ENCODE measurements around the gene TRIM15.

TRIM15 gene

DNA sequence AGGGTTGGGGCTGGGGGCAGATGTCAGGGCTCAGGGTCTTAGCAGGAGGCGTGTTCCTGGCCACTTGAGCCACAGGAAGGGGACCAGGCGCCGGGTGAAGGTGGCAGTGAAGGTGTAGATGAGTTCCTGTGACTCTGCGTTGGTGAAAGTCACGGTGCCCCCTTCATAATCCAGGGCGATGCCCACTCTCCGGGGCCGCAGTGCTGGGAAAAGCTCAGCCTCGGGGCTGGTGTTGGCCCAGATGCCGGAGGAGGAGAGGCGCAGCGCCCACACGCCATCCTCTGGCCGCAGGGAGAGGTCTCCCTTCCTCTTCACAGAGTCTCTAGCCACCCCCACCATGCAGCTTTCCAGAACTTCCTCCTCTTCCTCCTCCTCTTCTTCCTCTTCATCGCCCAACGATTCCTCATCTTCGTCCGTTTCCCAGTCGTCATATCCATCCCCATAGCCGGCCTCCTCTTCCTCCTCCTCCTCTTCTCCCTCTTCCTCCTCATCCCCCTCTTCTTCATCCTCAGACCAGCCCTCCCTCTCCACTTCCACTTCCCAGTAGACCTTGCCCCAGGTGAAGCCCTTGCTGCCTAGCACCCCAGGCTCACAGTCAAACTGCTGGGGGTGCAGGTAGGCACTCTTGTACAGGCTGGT lies 22.6 kb downstream of the TRIM15 start:
- Histone ChIP-seq H3K27me3 (ENCODE audit: control insufficient read depth in 3 of 3, insufficient read depth in 3 of 3, low read depth in 1 of 3, low read length in 3 of 3) (no peaks in the 10 kb centered on the region), H3K79me1 (ENCODE audit: low read depth, low read length) (no peaks in the 10 kb centered on the region), H3K23ac (ENCODE audit: low read depth, low read length, poor library complexity) (no peak overlapping the region), H2AK5ac (ENCODE audit: low read depth, low read length) (no peak overlapping the region), H4K91ac (ENCODE audit: low read depth, low read length, poor library complexity) (no peak overlapping the region), H3K14ac (ENCODE audit: low read length) (no peak overlapping the region), H3K36me3 (replicated peaks in 1 of 2; ENCODE audit: control insufficient read depth in 2 of 2, insufficient read depth in 2 of 2, low read length in 2 of 2) (peaks cover 16 to 60% of the 10 kb centered on the region in 2 donors), H2BK12ac (ENCODE audit: low read length) (no peak overlapping the region), H2BK120ac (ENCODE audit: low read depth, low read length) (no peak overlapping the region), H3K9me3 (replicated peaks in 1 of 2; ENCODE audit: control insufficient read depth in 2 of 2, insufficient read depth in 1 of 2, low read depth in 1 of 2, low read length in 2 of 2) (peaks cover 0 to 7% of the 10 kb centered on the region in 2 donors), H3K18ac (ENCODE audit: low read length) (no peak overlapping the region), H3K27ac (replicated peaks; ENCODE audit: low read length) (no peak overlapping the region), H3K9ac (ENCODE audit: low read depth, low read length, poor library complexity) (no peak overlapping the region), H3K4me1 (ENCODE audit: control insufficient read depth in 2 of 2, insufficient read depth in 1 of 2, low read depth in 1 of 2, low read length in 2 of 2) (no peaks in the 10 kb centered on the region), H2AFZ (ENCODE audit: low read length) (no peak overlapping the region), H3K4me2 (ENCODE audit: insufficient read depth, low read length, poor library complexity, severe bottlenecking) (no peak overlapping the region), H3K4me3 (ENCODE audit: low read length in 2 of 2) (no peak overlapping the region), H4K8ac (ENCODE audit: low read depth, low read length) (no peak overlapping the region), H2BK15ac (ENCODE audit: low read length) (no peak overlapping the region), H3K4ac (ENCODE audit: low read length) (no peak overlapping the region), H2BK5ac (ENCODE audit: low read length) (no peak overlapping the region)
- WGBS, 2 donors (ENCODE audit: extremely low coverage in 2 of 2, insufficient read length in 2 of 2, insufficient replicate concordance in 1 of 2) = 100% methylated on average over 6 of the region's 20 CpGs; no CpG with 5 or more reads in 1 of the 2 donors
- no peak for DNase-seq (ENCODE audit: low spot score)

- peaks cover 16 to 82% of the 10 kb centered on the region in 2 donors for H3K36me3 ChIP-seq (replicated peaks in 1 of 2; ENCODE audit: control insufficient read depth in 2 of 2, insufficient read depth in 2 of 2, low read length in 2 of 2)
- H4K91ac ChIP-seq (ENCODE audit: low read depth, low read length, poor library complexity) = no peak overlapping the region
- no peaks in the 10 kb centered on the region for H3K27me3 ChIP-seq (ENCODE audit: control insufficient read depth in 3 of 3, insufficient read depth in 3 of 3, low read depth in 1 of 3, low read length in 3 of 3)
- H2BK120ac ChIP-seq (ENCODE audit: low read depth, low read length) = no peak overlapping the region
- H4K8ac ChIP-seq (ENCODE audit: low read depth, low read length) = no peak overlapping the region
- H2BK15ac ChIP-seq (ENCODE audit: low read length) = peak overlapping the region; percentile 42
- no peak overlapping the region for H2AFZ ChIP-seq (ENCODE audit: low read length)
- H3K9ac ChIP-seq (ENCODE audit: low read depth, low read length, poor library complexity) = no peak overlapping the region
- peak overlapping the region; percentile 40 for H3K23ac ChIP-seq (ENCODE audit: low read depth, low read length, poor library complexity)
- H3K4me2 ChIP-seq (ENCODE audit: insufficient read depth, low read length, poor library complexity, severe bottlenecking) = no peak overlapping the region
- no peak overlapping the region for H2BK5ac ChIP-seq (ENCODE audit: low read length)
- no peak overlapping the region for H3K27ac ChIP-seq (replicated peaks; ENCODE audit: low read length)
- no peak overlapping the region for H3K4ac ChIP-seq (ENCODE audit: low read length)
- no peak overlapping the region for H3K14ac ChIP-seq (ENCODE audit: low read length)
- H2AK5ac ChIP-seq (ENCODE audit: low read depth, low read length) = no peak overlapping the region
- H3K18ac ChIP-seq (ENCODE audit: low read length) = no peak overlapping the region
- H3K4me3 ChIP-seq (ENCODE audit: low read length in 2 of 2) = no peak overlapping the region
- peaks cover 2% of the 10 kb centered on the region for H3K79me1 ChIP-seq (ENCODE audit: low read depth, low read length)
- H3K9me3 ChIP-seq (replicated peaks in 1 of 2; ENCODE audit: control insufficient read depth in 2 of 2, insufficient read depth in 1 of 2, low read depth in 1 of 2, low read length in 2 of 2) = peaks cover 0 to 2% of the 10 kb centered on the region in 2 donors
- H3K4me1 ChIP-seq (ENCODE audit: control insufficient read depth in 2 of 2, insufficient read depth in 1 of 2, low read depth in 1 of 2, low read length in 2 of 2) = no peaks in the 10 kb centered on the region
- no peak overlapping the region for H2BK12ac ChIP-seq (ENCODE audit: low read length)
- DNase-seq (ENCODE audit: low spot score) = no peak
- no CpG with 5 or more reads among the region's 5 CpGs for WGBS, 2 donors (ENCODE audit: extremely low coverage in 2 of 2, insufficient read length in 2 of 2, insufficient replicate concordance in 1 of 2)
Observed at GRCh38 chr6:30188541-30188940, 25.2 kb downstream of the TRIM15 start.

DNA sequence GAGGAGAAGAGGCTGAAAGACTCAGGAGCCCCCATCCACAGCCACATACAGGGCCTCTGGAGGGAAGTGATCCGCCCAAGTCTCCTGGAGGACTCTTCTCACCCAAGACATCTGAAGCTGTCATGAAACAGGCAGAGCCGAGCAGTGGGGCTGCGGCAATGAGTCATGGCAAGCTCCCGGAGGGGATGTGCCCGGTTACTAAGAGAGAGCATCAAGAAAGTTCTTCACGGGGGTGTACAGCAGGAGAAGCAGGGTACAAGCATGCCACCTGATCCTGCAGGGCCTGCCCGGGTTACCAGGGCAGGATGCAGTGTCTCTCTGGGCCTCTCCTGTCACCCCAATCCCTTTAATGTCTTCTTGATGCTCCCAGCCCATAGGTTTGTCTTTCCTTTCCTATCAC lies 28.7 kb downstream of the TRIM15 start:
- Histone ChIP-seq H3K36me3 (replicated peaks in 1 of 2; ENCODE audit: control insufficient read depth in 2 of 2, insufficient read depth in 2 of 2, low read length in 2 of 2) (peaks cover 9 to 90% of the 10 kb centered on the region in 2 donors), H4K8ac (ENCODE audit: low read depth, low read length) (no peak overlapping the region), H3K4me1 (ENCODE audit: control insufficient read depth in 2 of 2, insufficient read depth in 1 of 2, low read depth in 1 of 2, low read length in 2 of 2) (peaks cover 0 to 1% of the 10 kb centered on the region in 2 donors), H4K91ac (ENCODE audit: low read depth, low read length, poor library complexity) (no peak overlapping the region), H2BK120ac (ENCODE audit: low read depth, low read length) (no peak overlapping the region), H3K4ac (ENCODE audit: low read length) (no peak overlapping the region), H3K14ac (ENCODE audit: low read length) (no peak overlapping the region), H3K4me2 (ENCODE audit: insufficient read depth, low read length, poor library complexity, severe bottlenecking) (no peak overlapping the region), H3K23ac (ENCODE audit: low read depth, low read length, poor library complexity) (no peak overlapping the region), H3K18ac (ENCODE audit: low read length) (no peak overlapping the region), H3K9me3 (replicated peaks in 1 of 2; ENCODE audit: control insufficient read depth in 2 of 2, insufficient read depth in 1 of 2, low read depth in 1 of 2, low read length in 2 of 2) (no peaks in the 10 kb centered on the region), H3K27me3 (ENCODE audit: control insufficient read depth in 3 of 3, insufficient read depth in 3 of 3, low read depth in 1 of 3, low read length in 3 of 3) (no peaks in the 10 kb centered on the region), H2BK5ac (ENCODE audit: low read length) (no peak overlapping the region), H3K4me3 (ENCODE audit: low read length in 2 of 2) (no peak overlapping the region), H2BK12ac (ENCODE audit: low read length) (no peak overlapping the region), H3K9ac (ENCODE audit: low read depth, low read length, poor library complexity) (no peak overlapping the region), H3K79me1 (ENCODE audit: low read depth, low read length) (peaks cover 2% of the 10 kb centered on the region), H2AK5ac (ENCODE audit: low read depth, low read length) (no peak overlapping the region), H3K27ac (replicated peaks; ENCODE audit: low read length) (no peak overlapping the region), H2AFZ (ENCODE audit: low read length) (no peak overlapping the region), H2BK15ac (ENCODE audit: low read length) (no peak overlapping the region)
- DNase-seq (ENCODE audit: low spot score) = no peak
- no CpG with 5 or more reads among the region's 7 CpGs for WGBS, 2 donors (ENCODE audit: extremely low coverage in 2 of 2, insufficient read length in 2 of 2, insufficient replicate concordance in 1 of 2)

- Histone ChIP-seq H3K79me1 (ENCODE audit: low read depth, low read length) (peaks cover 2% of the 10 kb centered on the region), H3K4ac (ENCODE audit: low read length) (no peak overlapping the region), H3K9me3 (replicated peaks in 1 of 2; ENCODE audit: control insufficient read depth in 2 of 2, insufficient read depth in 1 of 2, low read depth in 1 of 2, low read length in 2 of 2) (no peaks in the 10 kb centered on the region), H3K4me3 (ENCODE audit: low read length in 2 of 2) (no peak overlapping the region), H4K8ac (ENCODE audit: low read depth, low read length) (no peak overlapping the region), H3K23ac (ENCODE audit: low read depth, low read length, poor library complexity) (peak overlapping the region; percentile 11), H3K36me3 (replicated peaks in 1 of 2; ENCODE audit: control insufficient read depth in 2 of 2, insufficient read depth in 2 of 2, low read length in 2 of 2) (peaks cover 2 to 92% of the 10 kb centered on the region in 2 donors), H2AFZ (ENCODE audit: low read length) (no peak overlapping the region), H3K18ac (ENCODE audit: low read length) (no peak overlapping the region), H2BK15ac (ENCODE audit: low read length) (no peak overlapping the region), H2AK5ac (ENCODE audit: low read depth, low read length) (no peak overlapping the region), H3K4me1 (ENCODE audit: control insufficient read depth in 2 of 2, insufficient read depth in 1 of 2, low read depth in 1 of 2, low read length in 2 of 2) (peaks cover 0 to 1% of the 10 kb centered on the region in 2 donors), H3K9ac (ENCODE audit: low read depth, low read length, poor library complexity) (no peak overlapping the region), H2BK5ac (ENCODE audit: low read length) (no peak overlapping the region), H3K14ac (ENCODE audit: low read length) (no peak overlapping the region), H2BK12ac (ENCODE audit: low read length) (no peak overlapping the region), H4K91ac (ENCODE audit: low read depth, low read length, poor library complexity) (no peak overlapping the region), H3K27me3 (ENCODE audit: control insufficient read depth in 3 of 3, insufficient read depth in 3 of 3, low read depth in 1 of 3, low read length in 3 of 3) (no peaks in the 10 kb centered on the region), H3K27ac (replicated peaks; ENCODE audit: low read length) (no peak overlapping the region), H3K4me2 (ENCODE audit: insufficient read depth, low read length, poor library complexity, severe bottlenecking) (no peak overlapping the region), H2BK120ac (ENCODE audit: low read depth, low read length) (no peak overlapping the region)
- no peak for DNase-seq (ENCODE audit: low spot score)
- WGBS, 2 donors (ENCODE audit: extremely low coverage in 2 of 2, insufficient read length in 2 of 2, insufficient replicate concordance in 1 of 2) = no CpG with 5 or more reads among the region's 8 CpGs
Observed at GRCh38 chr6:30194797-30195690, 31.7 kb downstream of the TRIM15 start.

All from neuronal stem cell (in vitro differentiated cells).